SK-N-SH (cell line): ENCODE data around the gene ARHGAP26.

ENCODE experiments used
- CTCF ChIP-seq: fragments of 200-600 bp; sonication (generic); IDR thresholded peaks from 2 replicates; pipeline ENCODE4 v1.6.1; 2017; ENCODE audit warnings: antibody characterized with exemption, mild to moderate bottlenecking, moderate library complexity
- FOXM1 ChIP-seq: IDR thresholded peaks from 2 replicates; pipeline ENCODE4 v1.4.0; 2012; ENCODE audit warnings: low read depth, mild to moderate bottlenecking
- NFIC ChIP-seq: IDR thresholded peaks from 2 replicates; pipeline ENCODE4 v1.4.0; 2012; ENCODE audit warnings: borderline replicate concordance
- RAD21 ChIP-seq: IDR thresholded peaks from 2 replicates; pipeline ENCODE4 v1.6.1; 2012; ENCODE audit warnings: mild to moderate bottlenecking, low read length

GRCh38 chr5:142902186-142902965, 132.2 kb downstream of the ARHGAP26 start:
- no peak for TF ChIP-seq CTCF
- no peak for TF ChIP-seq RAD21
- no peak for TF ChIP-seq NFIC
- TF ChIP-seq FOXM1, result no peak
